ENCODE measurements around the gene ABHD16A. TPM values are rescaled to one million over a fixed set of nuclear protein-coding genes. Genes with fewer than 3 reads are reported as not detected.
A peak's percentile ranks its signal among the peaks of the same experiment; 100 is the strongest.

The ABHD16A gene
- total and polyA plus RNA-seq, 2 of the 13 experiments (the other 11 are each of a cell fraction or from before 2014, with no cell fraction given) = 43.5 to 45.4 TPM

DNA sequence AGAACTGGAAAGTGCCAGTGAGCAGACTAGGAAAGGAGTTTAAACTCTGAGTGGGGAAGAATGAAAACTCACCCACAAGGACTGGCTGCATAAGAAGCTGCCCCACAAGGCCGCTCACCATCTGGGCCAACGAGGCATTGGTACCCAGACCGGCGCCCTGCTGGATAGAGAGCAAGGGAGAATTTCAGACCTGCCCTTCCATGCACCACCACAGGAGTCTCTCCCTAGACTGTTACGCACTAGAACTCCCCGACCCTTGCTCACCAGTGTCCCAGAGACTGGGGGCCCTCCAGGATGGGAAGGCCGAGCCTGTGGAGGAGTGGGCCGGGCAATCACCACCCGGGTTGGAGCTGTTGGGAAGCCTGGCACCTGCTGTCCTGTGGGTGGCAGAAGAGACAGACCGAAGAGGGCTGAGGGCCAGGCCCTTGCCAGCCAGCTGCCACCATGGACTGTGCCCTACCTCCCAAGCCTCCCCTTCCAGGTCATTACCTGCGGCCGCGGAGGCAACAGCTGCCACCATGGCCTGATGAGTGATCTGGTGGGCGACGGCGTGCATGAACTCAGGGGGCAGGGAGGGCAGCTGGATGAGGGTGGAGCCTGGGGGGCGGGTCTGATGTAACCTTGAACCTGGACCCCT is 59.2 kb downstream of the ABHD16A start (continued):
- TF ChIP-seq ZNF780A (CRISPR knock-in tag; IDR thresholded peaks at IDR 0.05) = no peak
- TF ChIP-seq MED8 (CRISPR knock-in tag; IDR thresholded peaks at IDR 0.05; ENCODE audit: insufficient replicate concordance) = no peak
- no peak for TF ChIP-seq CHD4 (IDR thresholded peaks at IDR 0.05; ENCODE audit: borderline replicate concordance, low read length)
- 0 out of 2 replicates have a peak, but pooled peaks have one; percentile 13 for TF ChIP-seq ZNF605 (CRISPR knock-in tag; IDR thresholded peaks at IDR 0.05)
- no peak for TF ChIP-seq ZBTB1 (CRISPR knock-in tag; IDR thresholded peaks at IDR 0.05; ENCODE audit: borderline replicate concordance)
- TF ChIP-seq KDM5A (IDR thresholded peaks at IDR 0.05; ENCODE audit: borderline replicate concordance, low read length) = no peak
- TF ChIP-seq NONO (IDR thresholded peaks at IDR 0.05) = no peak
- 0 out of 2 replicates have a peak, but pooled peaks have one; percentile 5 for TF ChIP-seq NONO (CRISPR knock-in tag; conservative IDR thresholded peaks at IDR 0.05)
- TF ChIP-seq, protein P1, sequence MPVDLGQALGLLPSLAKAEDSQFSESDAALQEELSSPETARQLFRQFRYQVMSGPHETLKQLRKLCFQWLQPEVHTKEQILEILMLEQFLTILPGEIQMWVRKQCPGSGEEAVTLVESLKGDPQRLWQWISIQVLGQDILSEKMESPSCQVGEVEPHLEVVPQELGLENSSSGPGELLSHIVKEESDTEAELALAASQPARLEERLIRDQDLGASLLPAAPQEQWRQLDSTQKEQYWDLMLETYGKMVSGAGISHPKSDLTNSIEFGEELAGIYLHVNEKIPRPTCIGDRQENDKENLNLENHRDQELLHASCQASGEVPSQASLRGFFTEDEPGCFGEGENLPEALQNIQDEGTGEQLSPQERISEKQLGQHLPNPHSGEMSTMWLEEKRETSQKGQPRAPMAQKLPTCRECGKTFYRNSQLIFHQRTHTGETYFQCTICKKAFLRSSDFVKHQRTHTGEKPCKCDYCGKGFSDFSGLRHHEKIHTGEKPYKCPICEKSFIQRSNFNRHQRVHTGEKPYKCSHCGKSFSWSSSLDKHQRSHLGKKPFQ (CRISPR knock-in tag; IDR thresholded peaks at IDR 0.05; ENCODE audit: insufficient replicate concordance) = no peak
- TF ChIP-seq ZFX (CRISPR knock-in tag; IDR thresholded peaks at IDR 0.05; ENCODE audit: low read depth) = no peak
- TF ChIP-seq ZNF335 (CRISPR knock-in tag; IDR thresholded peaks at IDR 0.05) = no peak
- peak; percentile 67; the same call in 1 of the 2 replicates for TF ChIP-seq RBFOX2 (IDR thresholded peaks at IDR 0.05; ENCODE audit: low read depth, low read length)
- no peak for TF ChIP-seq NFRKB (IDR thresholded peaks at IDR 0.05)
- TF ChIP-seq KDM6A (CRISPR knock-in tag; IDR thresholded peaks at IDR 0.05; ENCODE audit: low read depth) = no peak
- no peak for TF ChIP-seq STAG1 (CRISPR knock-in tag; IDR thresholded peaks at IDR 0.05)
- TF ChIP-seq, protein P2, sequence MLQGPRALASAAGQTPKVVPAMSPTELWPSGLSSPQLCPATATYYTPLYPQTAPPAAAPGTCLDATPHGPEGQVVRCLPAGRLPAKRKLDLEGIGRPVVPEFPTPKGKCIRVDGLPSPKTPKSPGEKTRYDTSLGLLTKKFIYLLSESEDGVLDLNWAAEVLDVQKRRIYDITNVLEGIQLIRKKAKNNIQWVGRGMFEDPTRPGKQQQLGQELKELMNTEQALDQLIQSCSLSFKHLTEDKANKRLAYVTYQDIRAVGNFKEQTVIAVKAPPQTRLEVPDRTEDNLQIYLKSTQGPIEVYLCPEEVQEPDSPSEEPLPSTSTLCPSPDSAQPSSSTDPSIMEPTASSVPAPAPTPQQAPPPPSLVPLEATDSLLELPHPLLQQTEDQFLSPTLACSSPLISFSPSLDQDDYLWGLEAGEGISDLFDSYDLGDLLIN (CRISPR knock-in tag; IDR thresholded peaks at IDR 0.05; ENCODE audit: borderline replicate concordance) = no peak
- no peak for TF ChIP-seq ZNF230 (CRISPR knock-in tag; IDR thresholded peaks at IDR 0.05)
- no peak for TF ChIP-seq NFYB (CRISPR knock-in tag; IDR thresholded peaks at IDR 0.05)
- 0 out of 2 replicates have a peak, but pooled peaks have one; percentile 35 for TF ChIP-seq ZNF225 (CRISPR knock-in tag; IDR thresholded peaks at IDR 0.05)
- no peak for TF ChIP-seq ZNF883 (CRISPR knock-in tag; IDR thresholded peaks at IDR 0.05; ENCODE audit: not compliant biosample characterization)
- no peak for TF ChIP-seq ZNF546 (CRISPR knock-in tag; conservative IDR thresholded peaks at IDR 0.05)
- TF ChIP-seq HNRNPL (IDR thresholded peaks at IDR 0.05; ENCODE audit: low read depth, low read length) = peak; percentile 79; the same call in 1 of the 2 replicates
- TF ChIP-seq, protein P3, sequence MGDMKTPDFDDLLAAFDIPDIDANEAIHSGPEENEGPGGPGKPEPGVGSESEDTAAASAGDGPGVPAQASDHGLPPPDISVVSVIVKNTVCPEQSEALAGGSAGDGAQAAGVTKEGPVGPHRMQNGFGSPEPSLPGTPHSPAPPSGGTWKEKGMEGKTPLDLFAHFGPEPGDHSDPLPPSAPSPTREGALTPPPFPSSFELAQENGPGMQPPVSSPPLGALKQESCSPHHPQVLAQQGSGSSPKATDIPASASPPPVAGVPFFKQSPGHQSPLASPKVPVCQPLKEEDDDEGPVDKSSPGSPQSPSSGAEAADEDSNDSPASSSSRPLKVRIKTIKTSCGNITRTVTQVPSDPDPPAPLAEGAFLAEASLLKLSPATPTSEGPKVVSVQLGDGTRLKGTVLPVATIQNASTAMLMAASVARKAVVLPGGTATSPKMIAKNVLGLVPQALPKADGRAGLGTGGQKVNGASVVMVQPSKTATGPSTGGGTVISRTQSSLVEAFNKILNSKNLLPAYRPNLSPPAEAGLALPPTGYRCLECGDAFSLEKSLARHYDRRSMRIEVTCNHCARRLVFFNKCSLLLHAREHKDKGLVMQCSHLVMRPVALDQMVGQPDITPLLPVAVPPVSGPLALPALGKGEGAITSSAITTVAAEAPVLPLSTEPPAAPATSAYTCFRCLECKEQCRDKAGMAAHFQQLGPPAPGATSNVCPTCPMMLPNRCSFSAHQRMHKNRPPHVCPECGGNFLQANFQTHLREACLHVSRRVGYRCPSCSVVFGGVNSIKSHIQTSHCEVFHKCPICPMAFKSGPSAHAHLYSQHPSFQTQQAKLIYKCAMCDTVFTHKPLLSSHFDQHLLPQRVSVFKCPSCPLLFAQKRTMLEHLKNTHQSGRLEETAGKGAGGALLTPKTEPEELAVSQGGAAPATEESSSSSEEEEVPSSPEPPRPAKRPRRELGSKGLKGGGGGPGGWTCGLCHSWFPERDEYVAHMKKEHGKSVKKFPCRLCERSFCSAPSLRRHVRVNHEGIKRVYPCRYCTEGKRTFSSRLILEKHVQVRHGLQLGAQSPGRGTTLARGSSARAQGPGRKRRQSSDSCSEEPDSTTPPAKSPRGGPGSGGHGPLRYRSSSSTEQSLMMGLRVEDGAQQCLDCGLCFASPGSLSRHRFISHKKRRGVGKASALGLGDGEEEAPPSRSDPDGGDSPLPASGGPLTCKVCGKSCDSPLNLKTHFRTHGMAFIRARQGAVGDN (CRISPR knock-in tag; IDR thresholded peaks at IDR 0.05) = peak; percentile 43
- peak; percentile 49; the same call in 1 of the 2 replicates for TF ChIP-seq ZNF790 (CRISPR knock-in tag; IDR thresholded peaks at IDR 0.05; ENCODE audit: borderline replicate concordance)
- TF ChIP-seq SPEN (CRISPR knock-in tag; IDR thresholded peaks at IDR 0.05; ENCODE audit: low read depth) = no peak
